ENCODE measurements around the gene PLA2G4A. TPM values are rescaled to one million over a fixed set of nuclear protein-coding genes. Genes with fewer than 3 reads are reported as not detected.

PLA2G4A gene
- total and polyA plus RNA-seq, 2 experiments from 2014 or later, result 1.1 to 3.8 TPM

DNA sequence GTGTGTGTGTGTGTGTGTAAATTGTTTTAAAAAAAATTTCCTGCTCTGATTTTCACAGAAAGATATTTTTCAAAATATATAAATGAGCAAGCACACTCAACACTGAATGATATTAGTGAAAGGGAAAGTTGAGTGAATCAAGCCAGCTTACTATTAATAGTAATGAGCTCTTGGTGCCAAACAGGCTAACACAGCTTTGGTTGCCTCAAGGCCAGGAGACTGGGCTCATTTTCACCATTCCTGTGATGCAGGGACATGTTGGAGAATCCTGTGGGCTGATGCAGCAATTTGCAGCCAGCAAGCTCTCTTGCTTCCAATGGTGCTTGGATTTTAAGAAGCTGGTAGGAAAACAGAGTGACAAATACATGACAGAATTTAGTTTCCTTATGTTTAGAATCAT, 30.2 kb downstream of the PLA2G4A start (continued):
- no peak for TF ChIP-seq ZNF462 (CRISPR knock-in tag; IDR thresholded peaks at IDR 0.05)
- no peak for TF ChIP-seq POLR2AphosphoS5 (IDR thresholded peaks at IDR 0.05; ENCODE audit: low read depth)
- no peak for TF ChIP-seq EZH2phosphoT487 (IDR thresholded peaks at IDR 0.05; ENCODE audit: unreplicated experiment)
- TF ChIP-seq JUNB (IDR thresholded peaks at IDR 0.05; ENCODE audit: unreplicated experiment), result no peak
- TF ChIP-seq EZH2 (IDR thresholded peaks at IDR 0.05; ENCODE audit: low read depth, unreplicated experiment), result no peak
- TF ChIP-seq, protein P1, sequence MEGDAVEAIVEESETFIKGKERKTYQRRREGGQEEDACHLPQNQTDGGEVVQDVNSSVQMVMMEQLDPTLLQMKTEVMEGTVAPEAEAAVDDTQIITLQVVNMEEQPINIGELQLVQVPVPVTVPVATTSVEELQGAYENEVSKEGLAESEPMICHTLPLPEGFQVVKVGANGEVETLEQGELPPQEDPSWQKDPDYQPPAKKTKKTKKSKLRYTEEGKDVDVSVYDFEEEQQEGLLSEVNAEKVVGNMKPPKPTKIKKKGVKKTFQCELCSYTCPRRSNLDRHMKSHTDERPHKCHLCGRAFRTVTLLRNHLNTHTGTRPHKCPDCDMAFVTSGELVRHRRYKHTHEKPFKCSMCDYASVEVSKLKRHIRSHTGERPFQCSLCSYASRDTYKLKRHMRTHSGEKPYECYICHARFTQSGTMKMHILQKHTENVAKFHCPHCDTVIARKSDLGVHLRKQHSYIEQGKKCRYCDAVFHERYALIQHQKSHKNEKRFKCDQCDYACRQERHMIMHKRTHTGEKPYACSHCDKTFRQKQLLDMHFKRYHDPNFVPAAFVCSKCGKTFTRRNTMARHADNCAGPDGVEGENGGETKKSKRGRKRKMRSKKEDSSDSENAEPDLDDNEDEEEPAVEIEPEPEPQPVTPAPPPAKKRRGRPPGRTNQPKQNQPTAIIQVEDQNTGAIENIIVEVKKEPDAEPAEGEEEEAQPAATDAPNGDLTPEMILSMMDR (conservative IDR thresholded peaks at IDR 0.05; ENCODE audit: low read depth in 2 of 2), result no peak

DNA sequence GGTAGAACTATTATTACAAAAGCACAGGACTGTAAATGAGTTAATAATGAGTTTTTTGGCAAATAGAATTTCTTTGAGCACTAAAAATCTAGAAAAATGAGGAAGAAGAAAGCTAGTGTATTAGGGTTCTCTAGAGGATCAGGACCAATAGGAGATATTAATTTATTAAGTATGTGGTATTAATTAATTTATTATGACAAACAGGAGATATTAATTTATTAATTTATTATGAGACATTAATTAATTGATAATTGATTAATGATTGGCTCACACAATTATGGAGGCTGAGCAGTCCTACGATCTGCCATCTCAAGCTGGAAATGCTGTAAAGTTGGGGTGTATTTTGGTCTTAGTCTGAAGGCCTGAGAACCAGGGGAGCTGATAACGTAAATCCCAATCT, 31.2 kb downstream of the PLA2G4A start:
- Histone ChIP-seq H3K9me2 (ENCODE audit: insufficient read depth) (no peaks in the 10 kb centered on the region), H3K4me3 (no peak overlapping the region), H3K4me2 (no peak overlapping the region), H3K27ac (ENCODE audit: low read depth) (no peak overlapping the region), H3K27me3 (ENCODE audit: insufficient read depth) (no peaks in the 10 kb centered on the region), H3K4me1 (ENCODE audit: insufficient read depth) (no peaks in the 10 kb centered on the region), H3K36me3 (ENCODE audit: insufficient read depth) (no peaks in the 10 kb centered on the region), H3K79me2 (replicated peaks; ENCODE audit: insufficient read depth) (no peaks in the 10 kb centered on the region), H4K20me1 (replicated peaks; ENCODE audit: insufficient read depth) (no peaks in the 10 kb centered on the region), H2AFZ (no peak overlapping the region), H3F3A (replicated peaks; ENCODE audit: low read depth) (no peaks in the 10 kb centered on the region)
- Mint-ChIP-seq H3K27me3 (ENCODE audit: insufficient read depth, low read depth, poor library complexity) (peaks cover 2% of the 10 kb centered on the region), H3K4me3 (no peak overlapping the region), H3K36me3 (ENCODE audit: low read depth) (no peaks in the 10 kb centered on the region), H3K4me1 (no peaks in the 10 kb centered on the region), H3K27ac (no peak overlapping the region), H3K9me3 (no peaks in the 10 kb centered on the region)
- ATAC-seq (no peak), DNase-seq (ENCODE audit: low spot score) (no peak)
- TF ChIP-seq ZNF331 (CRISPR knock-in tag; IDR thresholded peaks at IDR 0.05; ENCODE audit: low read depth) (no peak), EZH2phosphoT487 (IDR thresholded peaks at IDR 0.05; ENCODE audit: unreplicated experiment) (no peak), POLR2AphosphoS5 (IDR thresholded peaks at IDR 0.05; ENCODE audit: low read depth) (no peak), EZH2 (IDR thresholded peaks at IDR 0.05; ENCODE audit: low read depth, unreplicated experiment) (no peak), ZNF114 (CRISPR knock-in tag; IDR thresholded peaks at IDR 0.05) (no peak), JUNB (IDR thresholded peaks at IDR 0.05; ENCODE audit: unreplicated experiment) (no peak), REST (IDR thresholded peaks at IDR 0.05; ENCODE audit: unreplicated experiment) (no peak)
